GM12878 (cell line): Measurements from ENCODE around the gene GBGT1. TPM values are rescaled to one million over a fixed set of nuclear protein-coding genes. Genes with fewer than 3 reads are reported as not detected.

Source experiments
- ASH2L ChIP-seq: fragments of 300-600, 200-600 bp; sonication (generic); IDR thresholded peaks from 2 replicates; pipeline ENCODE4 v1.6.1; 2017; ENCODE audit warnings: low read depth, mild to moderate bottlenecking, borderline replicate concordance
- BRCA1 ChIP-seq: IDR thresholded peaks from 2 replicates; pipeline ENCODE4 v1.6.1; 2011; ENCODE audit warnings: low read depth, low read length, improper control_type of control experiment
- CHD4 ChIP-seq: fragments of 200-600 bp; sonication (generic); IDR thresholded peaks from 2 replicates; pipeline ENCODE4 v1.6.1; 2016; ENCODE audit warnings: mild to moderate bottlenecking
- JUNB ChIP-seq: IDR thresholded peaks from 2 replicates; pipeline ENCODE4 v1.6.1; 2016; ENCODE audit warnings: antibody characterized with exemption, mild to moderate bottlenecking
- MTA2 ChIP-seq: fragments of 450-650 bp; IDR thresholded peaks from 2 replicates; pipeline ENCODE4 v1.6.1; 2016; ENCODE audit warnings: low read depth, mild to moderate bottlenecking, moderate library complexity
- NFYA ChIP-seq: IDR thresholded peaks from 2 replicates; pipeline ENCODE4 v1.6.1; 2011; ENCODE audit warnings: low read depth, mild to moderate bottlenecking, low read length, improper control_type of control experiment, borderline replicate concordance
- RBBP5 ChIP-seq: fragments of 200-600 bp; sonication (generic); conservative IDR thresholded peaks from 2 replicates; pipeline ENCODE4 v1.6.1; 2016
- SMAD1 ChIP-seq: fragments of 450-650 bp; IDR thresholded peaks from 2 replicates; pipeline ENCODE4 v1.6.1; 2018; ENCODE audit warnings: mild to moderate bottlenecking, low read depth; ENCODE audit not compliant: partially characterized antibody
- SUZ12 ChIP-seq: fragments of 200-600 bp; sonication (generic); IDR thresholded peaks from one replicate; pipeline ENCODE4 v1.6.1; 2018; ENCODE audit warnings: antibody characterized with exemption, mild to moderate bottlenecking; ENCODE audit not compliant: unreplicated experiment
- ZNF217 ChIP-seq: fragments of 450-650 bp; IDR thresholded peaks from 2 replicates; pipeline ENCODE4 v1.6.1; 2017; ENCODE audit warnings: antibody characterized with exemption, mild to moderate bottlenecking
- polyA plus RNA-seq, 11 experiments: library from polyadenylated mRNA; depleted of rRNA in 4 of 11; unstranded in 6 of 11; stranded (reverse) in 5 of 11; fragments of >200 nt; fragmentation: Nextera tagmentation in 4 of 11; fragmentation: Illumina TruSeq in 1 of 11; extraction: Ambion mirVana in 4 of 11; extraction: Trizol in 1 of 11; gene quantifications; 1 replicate in 1 of 11; 2 replicates in 10 of 11; pipeline versions ENCODE4 v1.2.1 to v1.2.3, GENCODE V29; 2011 to 2016; ENCODE audit warnings: inconsistent platforms in 2 of 11, missing spikeins in 2 of 11, low read depth in 1 of 11
- total RNA-seq, 4 experiments: library from RNA; depleted of rRNA in 3 of 4; stranded (reverse); fragments of >200 nt in 3 of 4; fragmentation: Illumina TruSeq in 1 of 4; extraction: Trizol in 1 of 4; gene quantifications; 2 replicates each; pipeline versions ENCODE4 v1.2.1 to v1.2.3, GENCODE V29; 2013 to 2021
- TF ChIP-seq, protein P1 (sequence below): fragments of 450-650 bp; IDR thresholded peaks from 2 replicates; pipeline ENCODE4 v1.6.1; 2017; ENCODE audit warnings: mild to moderate bottlenecking, low read depth, inconsistent platforms; ENCODE audit not compliant: poor library complexity, severe bottlenecking
- TF ChIP-seq, protein P2 (sequence below): IDR thresholded peaks from 2 replicates; pipeline ENCODE4 v1.6.1; 2011; ENCODE audit warnings: borderline replicate concordance, low read depth, mild to moderate bottlenecking, moderate library complexity, mixed read lengths, low read length; ENCODE audit not compliant: insufficient read depth; ENCODE audit errors: extremely low read length
- TF ChIP-seq, protein P3 (sequence below): fragments of 150-350 bp; IDR thresholded peaks from 2 replicates; pipeline ENCODE4 v1.6.1; 2016; ENCODE audit warnings: low read depth, low read length
- TF ChIP-seq, protein P4 (sequence below): IDR thresholded peaks from 2 replicates; pipeline ENCODE4 v1.6.1; 2012; ENCODE audit warnings: mild to moderate bottlenecking, low read depth, low read length

Gene GBGT1
- total and polyA plus RNA-seq, 10 of the 15 experiments (the other 5 are each of a cell fraction or from before 2014, with no cell fraction given): 0.08 to 1.9 (median 0.49) TPM

DNA sequence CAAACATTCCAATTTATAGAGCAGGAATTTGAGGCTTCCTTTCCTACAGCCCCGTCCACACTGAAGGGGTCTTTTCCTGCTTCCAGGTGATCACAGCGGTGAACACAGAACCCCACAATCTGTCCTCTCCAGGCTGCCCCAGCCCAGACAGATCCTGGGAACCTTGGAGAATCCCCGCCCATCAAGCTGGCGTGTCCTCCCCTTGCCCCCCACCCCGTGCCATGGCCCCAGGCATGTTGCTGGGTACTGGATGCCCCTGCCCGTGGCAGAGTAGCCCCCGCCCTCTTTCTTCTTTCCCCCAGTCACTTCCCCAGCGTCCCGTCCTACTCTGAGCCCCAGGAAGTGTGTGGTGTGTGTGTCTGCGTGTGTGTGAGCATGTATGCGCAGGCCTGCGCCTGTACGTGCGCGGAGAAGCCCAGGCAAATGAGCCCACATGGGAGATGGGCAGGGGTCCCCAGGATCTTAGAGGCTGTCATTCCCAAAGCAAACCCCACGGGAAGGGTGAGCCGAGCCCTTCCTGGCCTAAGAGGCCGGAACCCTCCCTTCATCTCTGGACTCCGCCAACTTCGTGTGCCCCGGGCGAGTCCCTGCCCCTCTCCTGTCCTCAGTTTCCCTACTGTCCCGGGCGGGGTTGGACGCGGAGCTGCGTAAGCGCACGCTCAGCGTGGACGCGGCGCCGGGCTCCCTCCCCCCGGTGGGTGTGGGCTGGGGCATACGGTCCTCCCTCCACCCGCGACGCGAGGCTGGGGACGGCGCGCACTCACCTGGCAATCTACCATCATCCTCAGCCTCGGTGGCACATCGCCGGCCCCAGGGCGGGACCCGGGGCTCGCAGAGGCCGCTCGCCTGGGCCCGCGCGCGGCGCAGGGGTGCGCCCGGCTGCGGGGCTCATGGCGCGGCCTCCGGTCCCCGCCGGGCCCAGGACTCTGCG is 15.2 kb downstream of the GBGT1 start (continued):
- TF ChIP-seq RBBP5 (no peak), ASH2L (no peak), BRCA1 (no peak), SUZ12 (no peak), NFYA (no peak), CHD4 (no peak), ZNF217 (no peak), JUNB (no peak), MTA2 (no peak), SMAD1 (no peak)
- TF ChIP-seq, protein P1, sequence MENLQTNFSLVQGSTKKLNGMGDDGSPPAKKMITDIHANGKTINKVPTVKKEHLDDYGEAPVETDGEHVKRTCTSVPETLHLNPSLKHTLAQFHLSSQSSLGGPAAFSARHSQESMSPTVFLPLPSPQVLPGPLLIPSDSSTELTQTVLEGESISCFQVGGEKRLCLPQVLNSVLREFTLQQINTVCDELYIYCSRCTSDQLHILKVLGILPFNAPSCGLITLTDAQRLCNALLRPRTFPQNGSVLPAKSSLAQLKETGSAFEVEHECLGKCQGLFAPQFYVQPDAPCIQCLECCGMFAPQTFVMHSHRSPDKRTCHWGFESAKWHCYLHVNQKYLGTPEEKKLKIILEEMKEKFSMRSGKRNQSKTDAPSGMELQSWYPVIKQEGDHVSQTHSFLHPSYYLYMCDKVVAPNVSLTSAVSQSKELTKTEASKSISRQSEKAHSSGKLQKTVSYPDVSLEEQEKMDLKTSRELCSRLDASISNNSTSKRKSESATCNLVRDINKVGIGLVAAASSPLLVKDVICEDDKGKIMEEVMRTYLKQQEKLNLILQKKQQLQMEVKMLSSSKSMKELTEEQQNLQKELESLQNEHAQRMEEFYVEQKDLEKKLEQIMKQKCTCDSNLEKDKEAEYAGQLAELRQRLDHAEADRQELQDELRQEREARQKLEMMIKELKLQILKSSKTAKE: no peak
- TF ChIP-seq, protein P2, sequence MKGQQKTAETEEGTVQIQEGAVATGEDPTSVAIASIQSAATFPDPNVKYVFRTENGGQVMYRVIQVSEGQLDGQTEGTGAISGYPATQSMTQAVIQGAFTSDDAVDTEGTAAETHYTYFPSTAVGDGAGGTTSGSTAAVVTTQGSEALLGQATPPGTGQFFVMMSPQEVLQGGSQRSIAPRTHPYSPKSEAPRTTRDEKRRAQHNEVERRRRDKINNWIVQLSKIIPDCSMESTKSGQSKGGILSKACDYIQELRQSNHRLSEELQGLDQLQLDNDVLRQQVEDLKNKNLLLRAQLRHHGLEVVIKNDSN: no peak
- TF ChIP-seq, protein P3, sequence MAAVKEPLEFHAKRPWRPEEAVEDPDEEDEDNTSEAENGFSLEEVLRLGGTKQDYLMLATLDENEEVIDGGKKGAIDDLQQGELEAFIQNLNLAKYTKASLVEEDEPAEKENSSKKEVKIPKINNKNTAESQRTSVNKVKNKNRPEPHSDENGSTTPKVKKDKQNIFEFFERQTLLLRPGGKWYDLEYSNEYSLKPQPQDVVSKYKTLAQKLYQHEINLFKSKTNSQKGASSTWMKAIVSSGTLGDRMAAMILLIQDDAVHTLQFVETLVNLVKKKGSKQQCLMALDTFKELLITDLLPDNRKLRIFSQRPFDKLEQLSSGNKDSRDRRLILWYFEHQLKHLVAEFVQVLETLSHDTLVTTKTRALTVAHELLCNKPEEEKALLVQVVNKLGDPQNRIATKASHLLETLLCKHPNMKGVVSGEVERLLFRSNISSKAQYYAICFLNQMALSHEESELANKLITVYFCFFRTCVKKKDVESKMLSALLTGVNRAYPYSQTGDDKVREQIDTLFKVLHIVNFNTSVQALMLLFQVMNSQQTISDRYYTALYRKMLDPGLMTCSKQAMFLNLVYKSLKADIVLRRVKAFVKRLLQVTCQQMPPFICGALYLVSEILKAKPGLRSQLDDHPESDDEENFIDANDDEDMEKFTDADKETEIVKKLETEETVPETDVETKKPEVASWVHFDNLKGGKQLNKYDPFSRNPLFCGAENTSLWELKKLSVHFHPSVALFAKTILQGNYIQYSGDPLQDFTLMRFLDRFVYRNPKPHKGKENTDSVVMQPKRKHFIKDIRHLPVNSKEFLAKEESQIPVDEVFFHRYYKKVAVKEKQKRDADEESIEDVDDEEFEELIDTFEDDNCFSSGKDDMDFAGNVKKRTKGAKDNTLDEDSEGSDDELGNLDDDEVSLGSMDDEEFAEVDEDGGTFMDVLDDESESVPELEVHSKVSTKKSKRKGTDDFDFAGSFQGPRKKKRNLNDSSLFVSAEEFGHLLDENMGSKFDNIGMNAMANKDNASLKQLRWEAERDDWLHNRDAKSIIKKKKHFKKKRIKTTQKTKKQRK: no peak
- TF ChIP-seq, protein P4, sequence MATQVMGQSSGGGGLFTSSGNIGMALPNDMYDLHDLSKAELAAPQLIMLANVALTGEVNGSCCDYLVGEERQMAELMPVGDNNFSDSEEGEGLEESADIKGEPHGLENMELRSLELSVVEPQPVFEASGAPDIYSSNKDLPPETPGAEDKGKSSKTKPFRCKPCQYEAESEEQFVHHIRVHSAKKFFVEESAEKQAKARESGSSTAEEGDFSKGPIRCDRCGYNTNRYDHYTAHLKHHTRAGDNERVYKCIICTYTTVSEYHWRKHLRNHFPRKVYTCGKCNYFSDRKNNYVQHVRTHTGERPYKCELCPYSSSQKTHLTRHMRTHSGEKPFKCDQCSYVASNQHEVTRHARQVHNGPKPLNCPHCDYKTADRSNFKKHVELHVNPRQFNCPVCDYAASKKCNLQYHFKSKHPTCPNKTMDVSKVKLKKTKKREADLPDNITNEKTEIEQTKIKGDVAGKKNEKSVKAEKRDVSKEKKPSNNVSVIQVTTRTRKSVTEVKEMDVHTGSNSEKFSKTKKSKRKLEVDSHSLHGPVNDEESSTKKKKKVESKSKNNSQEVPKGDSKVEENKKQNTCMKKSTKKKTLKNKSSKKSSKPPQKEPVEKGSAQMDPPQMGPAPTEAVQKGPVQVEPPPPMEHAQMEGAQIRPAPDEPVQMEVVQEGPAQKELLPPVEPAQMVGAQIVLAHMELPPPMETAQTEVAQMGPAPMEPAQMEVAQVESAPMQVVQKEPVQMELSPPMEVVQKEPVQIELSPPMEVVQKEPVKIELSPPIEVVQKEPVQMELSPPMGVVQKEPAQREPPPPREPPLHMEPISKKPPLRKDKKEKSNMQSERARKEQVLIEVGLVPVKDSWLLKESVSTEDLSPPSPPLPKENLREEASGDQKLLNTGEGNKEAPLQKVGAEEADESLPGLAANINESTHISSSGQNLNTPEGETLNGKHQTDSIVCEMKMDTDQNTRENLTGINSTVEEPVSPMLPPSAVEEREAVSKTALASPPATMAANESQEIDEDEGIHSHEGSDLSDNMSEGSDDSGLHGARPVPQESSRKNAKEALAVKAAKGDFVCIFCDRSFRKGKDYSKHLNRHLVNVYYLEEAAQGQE: no peak
